ENCODE data around the gene TSPAN9.

The TSPAN9 gene

GRCh38 chr12:3078086-3078820 is 1.1 kb downstream of the TSPAN9 start:
- no peak for DNase-seq (ENCODE audit: low read depth)

- no peak for DNase-seq (ENCODE audit: low read depth)
These were observed 3.9 kb downstream of the TSPAN9 start for GRCh38 chr12:3081091-3081490.

GRCh38 chr12:3081886-3082285 is 4.7 kb downstream of the TSPAN9 start:
- DNase-seq (ENCODE audit: low read depth): no peak

- no peak for DNase-seq (ENCODE audit: low read depth)
These were observed 6.2 kb downstream of the TSPAN9 start for GRCh38 chr12:3083241-3083920.

GRCh38 chr12:3083921-3084347 is 6.8 kb downstream of the TSPAN9 start:
- DNase-seq (ENCODE audit: low read depth): no peak

- DNase-seq (ENCODE audit: low read depth): no peak
These were observed 7.6 kb downstream of the TSPAN9 start for GRCh38 chr12:3084742-3085141.

GRCh38 chr12:3085341-3086139 is 8.4 kb downstream of the TSPAN9 start:
- DNase-seq (ENCODE audit: low read depth): no peak

GRCh38 chr12:3086211-3086610 is 9.0 kb downstream of the TSPAN9 start:
- DNase-seq (ENCODE audit: low read depth): no peak

- no peak for DNase-seq (ENCODE audit: low read depth)
These were observed 9.6 kb downstream of the TSPAN9 start for GRCh38 chr12:3086729-3087323.

- no peak for DNase-seq (ENCODE audit: low read depth)
These were observed 10.8 kb downstream of the TSPAN9 start for GRCh38 chr12:3087758-3088650.

GRCh38 chr12:3089588-3089987 is 12.4 kb downstream of the TSPAN9 start:
- no peak for DNase-seq (ENCODE audit: low read depth)

- no peak for DNase-seq (ENCODE audit: low read depth)
These were observed 13.3 kb downstream of the TSPAN9 start for GRCh38 chr12:3090240-3091037.

- DNase-seq (ENCODE audit: low read depth): no peak
These were observed 13.8 kb downstream of the TSPAN9 start for GRCh38 chr12:3091038-3091319.

GRCh38 chr12:3091382-3092241 is 14.4 kb downstream of the TSPAN9 start:
- no peak for DNase-seq (ENCODE audit: low read depth)

GRCh38 chr12:3092764-3093163 is 15.6 kb downstream of the TSPAN9 start:
- no peak for DNase-seq (ENCODE audit: low read depth)

- DNase-seq (ENCODE audit: low read depth): no peak
These were observed 20.1 kb downstream of the TSPAN9 start for GRCh38 chr12:3097186-3097804.

- DNase-seq (ENCODE audit: low read depth): no peak
These were observed 20.7 kb downstream of the TSPAN9 start for GRCh38 chr12:3097836-3098235.

GRCh38 chr12:3098436-3098835 is 21.3 kb downstream of the TSPAN9 start:
- no peak for DNase-seq (ENCODE audit: low read depth)

- no peak for DNase-seq (ENCODE audit: low read depth)
These were observed 22.0 kb downstream of the TSPAN9 start for GRCh38 chr12:3099146-3099545.
